Nephron (organoid): ENCODE data around the gene MICAL3.

Source experiments
- H3K27ac Mint-ChIP-seq, 3 experiments: 2 replicates each; pipeline ENCODE4 v1.8.0; 2020; ENCODE audit warnings: mixed read lengths in 3 of 3, mild to moderate bottlenecking in 2 of 3, moderate library complexity in 1 of 3
- H3K27me3 Mint-ChIP-seq: 2 replicates; pipeline ENCODE4 v1.8.0; 2021; ENCODE audit warnings: low read depth, mild to moderate bottlenecking, moderate library complexity, mixed read lengths
- H3K36me3 Mint-ChIP-seq: 2 replicates; pipeline ENCODE4 v1.8.0; 2020; ENCODE audit warnings: low read depth, mixed read lengths
- H3K4me1 Mint-ChIP-seq: 2 replicates; pipeline ENCODE4 v1.8.0; 2020; ENCODE audit warnings: mixed read lengths
- H3K4me3 Mint-ChIP-seq, 3 experiments: 2 replicates each; pipeline ENCODE4 v1.8.0; 2020; ENCODE audit warnings: mild to moderate bottlenecking in 3 of 3, mixed read lengths in 3 of 3, moderate library complexity in 2 of 3
- H3K9me3 Mint-ChIP-seq: 2 replicates; pipeline ENCODE4 v1.8.0; 2020; ENCODE audit warnings: mixed read lengths
- CTCF ChIP-seq, 3 experiments: fragments of 200-600 bp; sonication (generic); IDR thresholded peaks; one replicate each; pipeline ENCODE4 v1.5.0; 2021; ENCODE audit warnings: antibody characterized with exemption in 3 of 3; ENCODE audit not compliant: unreplicated experiment in 3 of 3

Gene MICAL3

GRCh38 chr22:18060646-18061620, 36.6 kb upstream of the MICAL3 start:
- no peaks in the 10 kb centered on the region for H3K36me3 Mint-ChIP-seq
- peaks cover 25% of the 10 kb centered on the region for H3K27me3 Mint-ChIP-seq
- TF ChIP-seq CTCF (IDR thresholded peaks at IDR 0.05; ENCODE audit: unreplicated experiment in 3 of 3): no peak
- H3K27ac Mint-ChIP-seq: peak overlapping the region; percentile 69 to 92 (median 86)
- no peaks in the 10 kb centered on the region for H3K9me3 Mint-ChIP-seq
- H3K4me3 Mint-ChIP-seq: no peak overlapping the region
- peaks cover 16% of the 10 kb centered on the region for H3K4me1 Mint-ChIP-seq

GRCh38 chr22:18059991-18060390, 35.6 kb upstream of the MICAL3 start:
- Mint-ChIP-seq H3K9me3 (no peaks in the 10 kb centered on the region), H3K4me3 (no peak overlapping the region), H3K4me1 (peaks cover 16% of the 10 kb centered on the region), H3K36me3 (no peaks in the 10 kb centered on the region), H3K27me3 (peaks cover 23% of the 10 kb centered on the region), H3K27ac (no peak overlapping the region)
- TF ChIP-seq CTCF (IDR thresholded peaks at IDR 0.05; ENCODE audit: unreplicated experiment in 3 of 3): no peak

GRCh38 chr22:18059473-18059872, 35.1 kb upstream of the MICAL3 start:
- H3K27me3 Mint-ChIP-seq: peaks cover 20% of the 10 kb centered on the region

GRCh38 chr22:18059094-18059417, 34.7 kb upstream of the MICAL3 start:
- no peak overlapping the region for H3K4me3 Mint-ChIP-seq
- H3K27me3 Mint-ChIP-seq: peaks cover 22% of the 10 kb centered on the region
- no peaks in the 10 kb centered on the region for H3K9me3 Mint-ChIP-seq
- no peak for TF ChIP-seq CTCF (IDR thresholded peaks at IDR 0.05; ENCODE audit: unreplicated experiment in 3 of 3)
- H3K36me3 Mint-ChIP-seq: no peaks in the 10 kb centered on the region
- H3K4me1 Mint-ChIP-seq: peaks cover 16% of the 10 kb centered on the region
- H3K27ac Mint-ChIP-seq: no peak overlapping the region

More at GRCh38 chr22:18059473-18059872, 35.1 kb upstream of the MICAL3 start:
- no peaks in the 10 kb centered on the region for H3K9me3 Mint-ChIP-seq
- no peak overlapping the region for H3K4me3 Mint-ChIP-seq
- no peaks in the 10 kb centered on the region for H3K36me3 Mint-ChIP-seq
- no peak for TF ChIP-seq CTCF (IDR thresholded peaks at IDR 0.05; ENCODE audit: unreplicated experiment in 3 of 3)
- no peak overlapping the region for H3K27ac Mint-ChIP-seq
- peaks cover 16% of the 10 kb centered on the region for H3K4me1 Mint-ChIP-seq

- Mint-ChIP-seq H3K9me3 (no peaks in the 10 kb centered on the region), H3K27me3 (peaks cover 22% of the 10 kb centered on the region), H3K36me3 (no peaks in the 10 kb centered on the region), H3K27ac (peak overlapping the region in 2 of 3 experiments; percentile 19 to 32), H3K4me3 (no peak overlapping the region), H3K4me1 (peaks cover 16% of the 10 kb centered on the region)
- TF ChIP-seq CTCF (IDR thresholded peaks at IDR 0.05; ENCODE audit: unreplicated experiment in 3 of 3): no peak
Observed at GRCh38 chr22:18058371-18059093, 34.2 kb upstream of the MICAL3 start.
